HEK293 (cell line): ENCODE data around the gene DOK5.

Experiments
- CTCF ChIA-PET: fragments of 350-600 bp; formaldehyde crosslinking; extraction: SDS; loops from one replicate; lab custom pipeline; 2021; ENCODE audit warnings: antibody characterized with exemption; lab: Yijun Ruan, JAX
- POLR2A ChIA-PET: fragments of 300-600 bp; formaldehyde crosslinking; extraction: SDS; loops from one replicate; lab custom pipeline; 2020; ENCODE audit warnings: antibody characterized with exemption, inconsistent platforms; lab: Yijun Ruan, JAX
- H3K27ac ChIP-seq: fragments of 200-500 bp; sonication (Bioruptor generic); 2 replicates; pipeline ENCODE4 v1.5.1; 2014; ENCODE audit warnings: low read depth, low read length, control low read depth, inconsistent platforms; ENCODE audit errors: extremely low read depth
- H3K36me3 ChIP-seq, 2 experiments: fragments of 200-500 bp in 1 of 2; sonication (Bioruptor generic) in 1 of 2; 1 replicate in 1 of 2; 2 replicates in 1 of 2; pipeline ENCODE4 v1.5.1; 2014 to 2017; ENCODE audit warnings: inconsistent platforms in 2 of 2, low read length in 2 of 2; ENCODE audit not compliant: control insufficient read depth in 2 of 2, insufficient read depth in 1 of 2
- H3K4me1 ChIP-seq: fragments of 200-500 bp; sonication (Bioruptor generic); 2 replicates; pipeline ENCODE4 v1.5.1; 2014; ENCODE audit warnings: mild to moderate bottlenecking, low read length, inconsistent platforms; ENCODE audit not compliant: control insufficient read depth, insufficient read depth
- H3K4me3 ChIP-seq: 2 replicates; pipeline ENCODE4 v1.5.1; 2011; ENCODE audit warnings: low read depth, mild to moderate bottlenecking, control low read depth, low read length, moderate library complexity
- H3K9me3 ChIP-seq: fragments of 200-500 bp; sonication (Bioruptor generic); 2 replicates; pipeline ENCODE4 v1.5.1; 2014; ENCODE audit warnings: low read depth, low read length, inconsistent platforms; ENCODE audit not compliant: control insufficient read depth, insufficient read depth
- EGR2 ChIP-seq: fragments of 450-650 bp; formaldehyde crosslinking; IDR thresholded peaks from 2 replicates; pipeline ENCODE4 v1.5.1; 2016; ENCODE audit warnings: low read depth, missing biosample characterization, missing genetic modification characterization
- FEZF1 ChIP-seq: fragments of 450-650 bp; formaldehyde crosslinking; IDR thresholded peaks from 2 replicates; pipeline ENCODE4 v1.5.1; 2016; ENCODE audit warnings: missing biosample characterization, missing genetic modification characterization
- IKZF3 ChIP-seq: fragments of 450-650 bp; IDR thresholded peaks from 2 replicates; pipeline ENCODE4 v1.5.0; 2018; ENCODE audit warnings: missing biosample characterization, mild to moderate bottlenecking, missing genetic modification characterization, moderate library complexity
- INSM2 ChIP-seq: fragments of 450-650 bp; formaldehyde crosslinking; IDR thresholded peaks from 2 replicates; pipeline ENCODE4 v1.5.1; 2016; ENCODE audit warnings: missing biosample characterization, missing genetic modification characterization
- KLF16 ChIP-seq: fragments of 450-650 bp; formaldehyde crosslinking; IDR thresholded peaks from 2 replicates; pipeline ENCODE4 v1.5.1; 2017; ENCODE audit warnings: missing biosample characterization, missing genetic modification characterization
- SP2 ChIP-seq: fragments of 450-650 bp; formaldehyde crosslinking; IDR thresholded peaks from 2 replicates; pipeline ENCODE4 v1.5.1; 2016; ENCODE audit warnings: missing biosample characterization, missing genetic modification characterization
- TSHZ1 ChIP-seq: fragments of 450-650 bp; formaldehyde crosslinking; IDR thresholded peaks from 2 replicates; pipeline ENCODE4 v1.5.1; 2016; ENCODE audit warnings: missing biosample characterization, missing genetic modification characterization, borderline replicate concordance
- WT1 ChIP-seq: fragments of 450-650 bp; formaldehyde crosslinking; IDR thresholded peaks from 2 replicates; pipeline ENCODE4 v1.5.1; 2016; ENCODE audit warnings: missing biosample characterization, missing genetic modification characterization
- YY2 ChIP-seq: fragments of 450-650 bp; formaldehyde crosslinking; IDR thresholded peaks from 2 replicates; pipeline ENCODE4 v1.5.1; 2016; ENCODE audit warnings: missing biosample characterization, missing genetic modification characterization
- ZNF140 ChIP-seq: fragments of 450-650 bp; formaldehyde crosslinking; IDR thresholded peaks from 2 replicates; pipeline ENCODE4 v1.5.1; 2016; ENCODE audit warnings: missing biosample characterization, missing genetic modification characterization
- ZNF155 ChIP-seq: fragments of 450-650 bp; formaldehyde crosslinking; IDR thresholded peaks from 2 replicates; pipeline ENCODE4 v1.5.1; 2016; ENCODE audit warnings: missing biosample characterization, missing genetic modification characterization
- ZNF214 ChIP-seq: fragments of 450-650 bp; formaldehyde crosslinking; IDR thresholded peaks from 2 replicates; pipeline ENCODE4 v1.5.1; 2017; ENCODE audit warnings: missing biosample characterization, mild to moderate bottlenecking, missing genetic modification characterization, borderline replicate concordance
- ZNF239 ChIP-seq: fragments of 450-650 bp; formaldehyde crosslinking; IDR thresholded peaks from 2 replicates; pipeline ENCODE4 v1.5.1; 2016; ENCODE audit warnings: missing biosample characterization, missing genetic modification characterization
- ZNF335 ChIP-seq: fragments of 450-650 bp; formaldehyde crosslinking; conservative IDR thresholded peaks from 2 replicates; pipeline ENCODE4 v1.5.1; 2016; ENCODE audit warnings: missing biosample characterization, missing genetic modification characterization
- ZNF513 ChIP-seq: fragments of 450-650 bp; IDR thresholded peaks from 2 replicates; pipeline ENCODE4 v1.5.1; 2018; ENCODE audit warnings: missing biosample characterization, missing genetic modification characterization
- ZNF660 ChIP-seq: fragments of 450-650 bp; IDR thresholded peaks from 2 replicates; pipeline ENCODE4 v1.5.1; 2018; ENCODE audit warnings: missing biosample characterization, mild to moderate bottlenecking, missing genetic modification characterization
- ZNF707 ChIP-seq: fragments of 450-650 bp; formaldehyde crosslinking; IDR thresholded peaks from 2 replicates; pipeline ENCODE4 v1.5.1; 2016; ENCODE audit warnings: missing biosample characterization, missing genetic modification characterization
- ZNF830 ChIP-seq: fragments of 450-650 bp; IDR thresholded peaks from 2 replicates; pipeline ENCODE4 v1.5.0; 2018; ENCODE audit warnings: missing biosample characterization, missing genetic modification characterization, low read depth, mild to moderate bottlenecking, moderate library complexity
- ZSCAN5A ChIP-seq: fragments of 450-650 bp; formaldehyde crosslinking; IDR thresholded peaks from 2 replicates; pipeline ENCODE4 v1.5.1; 2016; ENCODE audit warnings: missing biosample characterization, missing genetic modification characterization

The DOK5 gene

GRCh38 chr20:54454982-54455381 lies 20.4 kb upstream of the DOK5 start (continued):
- TF ChIP-seq ZSCAN5A (no peak), SP2 (no peak), ZNF830 (tag by site-specific recombination) (no peak), TSHZ1 (tag by site-specific recombination) (no peak), ZNF707 (tag by site-specific recombination) (no peak), FEZF1 (tag by site-specific recombination) (no peak)
- TF ChIP-seq, all 188 proteins: peak for 0

- CTCF ChIA-PET, result no interaction called here
- TF ChIP-seq IKZF3 (no peak), YY2 (no peak), INSM2 (tag by site-specific recombination) (no peak), ZNF660 (tag by site-specific recombination) (no peak), ZNF140 (no peak), ZNF335 (tag by site-specific recombination) (no peak), EGR2 (no peak), WT1 (no peak), ZNF513 (tag by site-specific recombination) (no peak), ZNF155 (no peak), ZNF214 (tag by site-specific recombination) (no peak), KLF16 (tag by site-specific recombination) (no peak), ZNF239 (no peak)
- POLR2A ChIA-PET, result no interaction called here
- Histone ChIP-seq H3K36me3 (no peaks in the 10 kb centered on the region), H3K9me3 (no peaks in the 10 kb centered on the region), H3K27ac (no peak overlapping the region), H3K4me1 (no peaks in the 10 kb centered on the region), H3K4me3 (no peak overlapping the region)
Measured at GRCh38 chr20:54456423-54456822, 19.0 kb upstream of the DOK5 start.
